ENCODE results near the gene PVR.

The PVR gene

GRCh38 chr19:44614313-44614712 is 29.4 kb upstream of the PVR start:
- TF ChIP-seq SNAI2 (CRISPR knock-in tag; IDR thresholded peaks at IDR 0.05) (no peak), POU6F1 (CRISPR knock-in tag; IDR thresholded peaks at IDR 0.05; ENCODE audit: borderline replicate concordance, low read depth) (no peak), ISL1 (CRISPR knock-in tag; IDR thresholded peaks at IDR 0.05) (no peak), ZNF565 (CRISPR knock-in tag; conservative IDR thresholded peaks at IDR 0.05; ENCODE audit: low read depth) (no peak), GLIS3 (CRISPR knock-in tag; IDR thresholded peaks at IDR 0.05) (no peak), CSRNP3 (CRISPR knock-in tag; IDR thresholded peaks at IDR 0.05) (no peak), ZNF70 (CRISPR knock-in tag; IDR thresholded peaks at IDR 0.05) (no peak), ARNTL (CRISPR knock-in tag; IDR thresholded peaks at IDR 0.05; ENCODE audit: borderline replicate concordance, low read depth) (no peak), CSDC2 (CRISPR knock-in tag; IDR thresholded peaks at IDR 0.05) (no peak), RARB (CRISPR knock-in tag; IDR thresholded peaks at IDR 0.05) (no peak)
- no peak for ATAC-seq

- TF ChIP-seq CREB5 (CRISPR knock-in tag; IDR thresholded peaks at IDR 0.05; ENCODE audit: low read depth), result no peak
- no peak for TF ChIP-seq SNAI2 (CRISPR knock-in tag; IDR thresholded peaks at IDR 0.05)
- no peak for TF ChIP-seq PPARA (CRISPR knock-in tag; IDR thresholded peaks at IDR 0.05; ENCODE audit: borderline replicate concordance)
Observed at GRCh38 chr19:44615863-44616247, 27.9 kb upstream of the PVR start.

GRCh38 chr19:44617110-44617880 is 26.4 kb upstream of the PVR start:
- TF ChIP-seq TOX (CRISPR knock-in tag; IDR thresholded peaks at IDR 0.05; ENCODE audit: borderline replicate concordance), result no peak
- 0 out of 2 replicates have a peak, but pooled peaks have one; percentile 10 for TF ChIP-seq ISL1 (CRISPR knock-in tag; IDR thresholded peaks at IDR 0.05)
- no peak for ATAC-seq

More at GRCh38 chr19:44615863-44616247, 27.9 kb upstream of the PVR start:
- ATAC-seq, result no peak

GRCh38 chr19:44618640-44619357 is 24.9 kb upstream of the PVR start:
- ATAC-seq, result no peak
- TF ChIP-seq ARNTL (CRISPR knock-in tag; IDR thresholded peaks at IDR 0.05; ENCODE audit: borderline replicate concordance, low read depth) (no peak), PATZ1 (CRISPR knock-in tag; IDR thresholded peaks at IDR 0.05; ENCODE audit: borderline replicate concordance) (no peak), POU6F1 (CRISPR knock-in tag; IDR thresholded peaks at IDR 0.05; ENCODE audit: borderline replicate concordance, low read depth) (no peak), CREB5 (CRISPR knock-in tag; IDR thresholded peaks at IDR 0.05; ENCODE audit: low read depth) (no peak), ZNF8 (CRISPR knock-in tag; IDR thresholded peaks at IDR 0.05) (no peak), OSR1 (CRISPR knock-in tag; IDR thresholded peaks at IDR 0.05) (no peak), ZC3H10 (CRISPR knock-in tag; IDR thresholded peaks at IDR 0.05) (no peak), ZFP3 (CRISPR knock-in tag; IDR thresholded peaks at IDR 0.05) (no peak)

All from SK-N-SH treated with all-trans-retinoic acid at 6 μM for 48 hours (cell line).